ENCODE measurements around the gene SLC19A1. TPM values are rescaled to one million over a fixed set of nuclear protein-coding genes. Genes with fewer than 3 reads are reported as not detected.

SLC19A1 gene
- total and polyA plus RNA-seq, 8 donors, result 2.9 to 23.3 (median 5.3) TPM

GRCh38 chr21:45522381-45522780 lies 19.9 kb downstream of the SLC19A1 start:
- no peaks in the 10 kb centered on the region for H3K27me3 ChIP-seq
- no peak for DNase-seq
- H3K36me3 ChIP-seq, result peaks cover 0 to 33% (median 23%) of the 10 kb centered on the region in 4 donors
- no peak overlapping the region for H3K27ac ChIP-seq
- TF ChIP-seq, protein P1, sequence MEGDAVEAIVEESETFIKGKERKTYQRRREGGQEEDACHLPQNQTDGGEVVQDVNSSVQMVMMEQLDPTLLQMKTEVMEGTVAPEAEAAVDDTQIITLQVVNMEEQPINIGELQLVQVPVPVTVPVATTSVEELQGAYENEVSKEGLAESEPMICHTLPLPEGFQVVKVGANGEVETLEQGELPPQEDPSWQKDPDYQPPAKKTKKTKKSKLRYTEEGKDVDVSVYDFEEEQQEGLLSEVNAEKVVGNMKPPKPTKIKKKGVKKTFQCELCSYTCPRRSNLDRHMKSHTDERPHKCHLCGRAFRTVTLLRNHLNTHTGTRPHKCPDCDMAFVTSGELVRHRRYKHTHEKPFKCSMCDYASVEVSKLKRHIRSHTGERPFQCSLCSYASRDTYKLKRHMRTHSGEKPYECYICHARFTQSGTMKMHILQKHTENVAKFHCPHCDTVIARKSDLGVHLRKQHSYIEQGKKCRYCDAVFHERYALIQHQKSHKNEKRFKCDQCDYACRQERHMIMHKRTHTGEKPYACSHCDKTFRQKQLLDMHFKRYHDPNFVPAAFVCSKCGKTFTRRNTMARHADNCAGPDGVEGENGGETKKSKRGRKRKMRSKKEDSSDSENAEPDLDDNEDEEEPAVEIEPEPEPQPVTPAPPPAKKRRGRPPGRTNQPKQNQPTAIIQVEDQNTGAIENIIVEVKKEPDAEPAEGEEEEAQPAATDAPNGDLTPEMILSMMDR (IDR thresholded peaks at IDR 0.05), result no peak
- TF ChIP-seq POLR2A (IDR thresholded peaks at IDR 0.05), result no peak
- H3K4me3 ChIP-seq, result no peak overlapping the region
- H3K4me1 ChIP-seq, result peaks cover 0 to 8% (median 3%) of the 10 kb centered on the region in 4 donors
- intact Hi-C loops (cut with DNase I; ENCODE audit: low total_unique reads), result no loop called here
- WGBS, 5 donors, result 91 to 100% (median 95%) methylated on average over 6 of the region's 6 CpGs
- H3K9me3 ChIP-seq, result peaks cover 0 to 37% (median 27%) of the 10 kb centered on the region in 4 donors

- no peaks in the 10 kb centered on the region for H3K27me3 ChIP-seq
- peaks cover 0 to 40% (median 23%) of the 10 kb centered on the region in 4 donors for H3K36me3 ChIP-seq
- peaks cover 0 to 37% (median 27%) of the 10 kb centered on the region in 4 donors for H3K9me3 ChIP-seq
- 94 to 100% (median 98%) methylated on average over 2 of the region's 2 CpGs for WGBS, 5 donors
- intact Hi-C loops (cut with DNase I; ENCODE audit: low total_unique reads), result no loop called here
- H3K4me3 ChIP-seq, result no peak overlapping the region
- no peak overlapping the region for H3K27ac ChIP-seq
- TF ChIP-seq EP300 (IDR thresholded peaks at IDR 0.05) (no peak), POLR2A (IDR thresholded peaks at IDR 0.05) (no peak), POLR2AphosphoS5 (IDR thresholded peaks at IDR 0.05) (no peak)
- TF ChIP-seq, protein P1 (IDR thresholded peaks at IDR 0.05), result no peak
- H3K4me1 ChIP-seq, result peaks cover 0 to 8% (median 6%) of the 10 kb centered on the region in 4 donors
- DNase-seq, result no peak
Measured at GRCh38 chr21:45521241-45521640, 21.0 kb downstream of the SLC19A1 start.

DNA sequence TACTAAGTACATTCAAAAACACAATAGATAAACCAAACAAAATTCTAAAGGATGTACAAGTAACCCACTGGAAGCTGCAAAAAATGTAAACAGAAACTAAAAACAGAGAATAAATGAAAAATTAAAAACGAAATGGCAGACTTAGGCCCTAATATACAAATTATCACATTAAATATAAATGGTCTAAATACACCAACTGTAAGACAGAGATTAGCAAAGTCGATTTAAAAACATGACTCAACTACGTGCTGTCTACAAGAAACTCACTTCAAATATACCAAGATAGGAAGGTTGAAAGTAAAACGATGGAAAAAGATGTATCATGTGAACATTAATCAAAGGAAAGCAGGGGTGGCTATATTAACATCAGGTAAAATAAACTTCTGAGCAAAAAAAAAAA lies 23.1 kb downstream of the SLC19A1 start:
- intact Hi-C loops (cut with DNase I; ENCODE audit: low total_unique reads), result no loop called here
- peaks cover 0 to 37% (median 27%) of the 10 kb centered on the region in 4 donors for H3K9me3 ChIP-seq
- H3K4me1 ChIP-seq, result peaks cover 6 to 21% (median 16%) of the 10 kb centered on the region in 4 donors
- DNase-seq, result no peak
- WGBS, 5 donors, result 93 to 96% (median 95%) methylated on average over 4 of the region's 4 CpGs
- H3K27me3 ChIP-seq, result no peaks in the 10 kb centered on the region
- no peak for TF ChIP-seq EP300 (IDR thresholded peaks at IDR 0.05)
- TF ChIP-seq, protein P1 (IDR thresholded peaks at IDR 0.05), result no peak
- no peak for TF ChIP-seq POLR2AphosphoS5 (IDR thresholded peaks at IDR 0.05)
- TF ChIP-seq POLR2A (IDR thresholded peaks at IDR 0.05), result no peak
- H3K36me3 ChIP-seq, result peaks cover 0 to 56% (median 20%) of the 10 kb centered on the region in 4 donors
- no peak overlapping the region for H3K27ac ChIP-seq
- H3K4me3 ChIP-seq, result no peak overlapping the region

DNA sequence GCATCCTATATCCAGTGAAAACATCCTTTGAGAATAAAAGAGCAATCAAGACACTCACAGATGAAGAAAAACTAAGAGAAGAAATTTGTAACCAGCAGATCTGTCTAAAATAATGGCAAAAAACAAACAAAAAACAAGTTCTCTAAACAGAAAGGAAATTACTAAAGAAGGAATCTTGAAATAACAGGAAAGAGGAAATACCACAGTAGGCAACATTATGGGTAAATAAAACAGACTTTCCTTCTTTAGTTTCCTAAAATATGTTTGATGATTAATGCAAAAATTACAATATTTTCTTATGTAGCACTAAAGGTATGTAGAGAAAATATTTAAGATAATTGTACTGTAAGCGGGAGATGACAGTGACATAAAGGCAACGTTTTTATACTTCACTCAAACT lies 23.5 kb downstream of the SLC19A1 start:
- Histone ChIP-seq H3K4me1 (peaks cover 11 to 25% (median 20%) of the 10 kb centered on the region in 4 donors), H3K27me3 (no peaks in the 10 kb centered on the region), H3K36me3 (peaks cover 0 to 60% (median 19%) of the 10 kb centered on the region in 4 donors), H3K9me3 (peaks cover 0 to 37% (median 27%) of the 10 kb centered on the region in 4 donors), H3K27ac (peak overlapping the region in 1 of 5 donors; percentile 85), H3K4me3 (no peak overlapping the region)
- TF ChIP-seq, protein P1 (IDR thresholded peaks at IDR 0.05), result no peak
- TF ChIP-seq EP300 (IDR thresholded peaks at IDR 0.05) (no peak), POLR2AphosphoS5 (IDR thresholded peaks at IDR 0.05) (no peak), POLR2A (IDR thresholded peaks at IDR 0.05) (no peak)
- DNase-seq, result no peak
- 89 to 94% (median 93%) methylated on average over 2 of the region's 2 CpGs for WGBS, 5 donors
- intact Hi-C loops (cut with DNase I; ENCODE audit: low total_unique reads), result no loop called here
